HFF-Myc (cell line): Measurements from ENCODE around the gene MEST.
"Not testable (repeated sequence)": the region's sequence is repeated elsewhere in the genome, so short reads cannot be mapped to it uniquely, and the experiment has no call there.

Experiments used
- DNase-seq: peaks from one replicate; pipeline ENCODE4 v3.0.0-alpha.2; 2011; ENCODE audit warnings: low read depth; ENCODE audit errors: extremely low read depth
- H3K4me3 ChIP-seq: replicated peaks from 2 replicates; pipeline ENCODE4 v1.5.1; 2011; ENCODE audit warnings: low read depth, mild to moderate bottlenecking, control low read depth, low read length
- TF ChIP-seq, protein P1 (sequence below): IDR thresholded peaks from 2 replicates; pipeline ENCODE4 v1.5.1; 2012; ENCODE audit warnings: mild to moderate bottlenecking, low read depth, low read length, control low read depth; ENCODE audit errors: missing control alignments

The MEST gene

DNA sequence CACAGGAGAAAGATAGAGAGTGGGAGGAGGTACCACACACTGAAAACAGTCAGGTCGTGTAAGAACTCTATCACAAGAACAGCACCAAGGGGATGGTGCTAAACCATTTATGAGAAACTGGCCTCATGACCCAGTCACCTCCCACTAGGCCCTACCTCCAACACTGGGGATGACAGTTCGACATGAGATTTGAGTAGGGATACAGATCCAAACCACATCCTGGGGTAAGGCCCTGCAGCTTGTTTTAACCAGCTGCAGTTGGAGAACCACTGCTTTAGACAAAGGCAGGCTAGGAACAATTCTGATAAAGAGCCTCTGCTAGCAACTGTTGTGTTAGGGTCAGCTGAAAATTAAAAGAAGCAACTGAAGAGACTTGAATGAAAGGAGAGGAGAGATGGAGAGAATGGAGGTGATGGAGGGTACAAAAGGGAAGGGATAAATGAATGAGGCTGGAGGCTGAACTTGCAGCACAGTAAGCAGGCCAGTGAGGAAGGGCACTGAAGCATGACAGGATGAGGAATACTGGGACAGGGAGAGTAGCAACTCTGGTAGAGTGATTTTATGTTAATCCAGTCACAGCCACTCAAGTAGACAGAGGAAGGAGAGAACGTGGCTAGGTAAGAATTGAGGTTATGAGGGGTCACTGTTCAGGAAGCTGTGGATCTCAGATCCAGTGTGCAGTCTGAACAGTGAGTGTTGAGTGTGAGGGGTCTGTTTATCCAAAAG, 23.6 kb downstream of the MEST start:
- H3K4me3 ChIP-seq = no peak overlapping the region
- DNase-seq = no peak
- TF ChIP-seq, protein P1, sequence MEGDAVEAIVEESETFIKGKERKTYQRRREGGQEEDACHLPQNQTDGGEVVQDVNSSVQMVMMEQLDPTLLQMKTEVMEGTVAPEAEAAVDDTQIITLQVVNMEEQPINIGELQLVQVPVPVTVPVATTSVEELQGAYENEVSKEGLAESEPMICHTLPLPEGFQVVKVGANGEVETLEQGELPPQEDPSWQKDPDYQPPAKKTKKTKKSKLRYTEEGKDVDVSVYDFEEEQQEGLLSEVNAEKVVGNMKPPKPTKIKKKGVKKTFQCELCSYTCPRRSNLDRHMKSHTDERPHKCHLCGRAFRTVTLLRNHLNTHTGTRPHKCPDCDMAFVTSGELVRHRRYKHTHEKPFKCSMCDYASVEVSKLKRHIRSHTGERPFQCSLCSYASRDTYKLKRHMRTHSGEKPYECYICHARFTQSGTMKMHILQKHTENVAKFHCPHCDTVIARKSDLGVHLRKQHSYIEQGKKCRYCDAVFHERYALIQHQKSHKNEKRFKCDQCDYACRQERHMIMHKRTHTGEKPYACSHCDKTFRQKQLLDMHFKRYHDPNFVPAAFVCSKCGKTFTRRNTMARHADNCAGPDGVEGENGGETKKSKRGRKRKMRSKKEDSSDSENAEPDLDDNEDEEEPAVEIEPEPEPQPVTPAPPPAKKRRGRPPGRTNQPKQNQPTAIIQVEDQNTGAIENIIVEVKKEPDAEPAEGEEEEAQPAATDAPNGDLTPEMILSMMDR = no peak

DNA sequence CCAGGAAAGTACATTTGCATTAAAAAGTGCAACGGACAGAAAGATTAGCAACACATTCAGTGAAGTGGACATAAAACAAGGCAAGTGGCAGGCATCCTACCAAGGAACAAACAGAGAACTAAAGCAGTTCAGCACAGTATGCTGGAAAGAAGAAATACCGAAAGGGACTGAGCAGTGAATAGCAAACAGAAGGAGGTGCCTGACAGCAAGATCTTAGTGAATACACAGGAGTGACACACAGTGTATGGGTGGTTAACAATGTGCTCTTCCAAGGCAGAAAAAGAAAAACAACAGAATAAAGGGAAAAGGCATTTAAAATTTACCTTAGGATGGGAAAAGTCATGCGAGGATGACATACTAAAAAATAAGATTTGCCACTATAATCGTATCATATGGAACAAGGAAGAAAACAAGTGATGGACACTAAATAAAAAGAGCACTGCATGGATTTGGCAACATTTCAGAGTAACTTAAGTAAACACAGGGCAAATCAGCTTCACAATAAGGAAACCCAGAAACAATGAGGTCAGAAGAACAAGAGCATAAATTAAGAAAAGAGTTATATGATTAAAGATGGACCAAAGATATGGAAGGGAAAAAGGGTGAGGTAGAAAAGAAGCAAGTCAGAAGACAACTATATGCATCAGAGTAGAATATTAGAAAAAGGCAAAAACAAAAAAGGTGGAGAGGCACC, 29.5 kb downstream of the MEST start:
- H3K4me3 ChIP-seq = no peak overlapping the region
- no peak for DNase-seq
- TF ChIP-seq, protein P1 = no peak

DNA sequence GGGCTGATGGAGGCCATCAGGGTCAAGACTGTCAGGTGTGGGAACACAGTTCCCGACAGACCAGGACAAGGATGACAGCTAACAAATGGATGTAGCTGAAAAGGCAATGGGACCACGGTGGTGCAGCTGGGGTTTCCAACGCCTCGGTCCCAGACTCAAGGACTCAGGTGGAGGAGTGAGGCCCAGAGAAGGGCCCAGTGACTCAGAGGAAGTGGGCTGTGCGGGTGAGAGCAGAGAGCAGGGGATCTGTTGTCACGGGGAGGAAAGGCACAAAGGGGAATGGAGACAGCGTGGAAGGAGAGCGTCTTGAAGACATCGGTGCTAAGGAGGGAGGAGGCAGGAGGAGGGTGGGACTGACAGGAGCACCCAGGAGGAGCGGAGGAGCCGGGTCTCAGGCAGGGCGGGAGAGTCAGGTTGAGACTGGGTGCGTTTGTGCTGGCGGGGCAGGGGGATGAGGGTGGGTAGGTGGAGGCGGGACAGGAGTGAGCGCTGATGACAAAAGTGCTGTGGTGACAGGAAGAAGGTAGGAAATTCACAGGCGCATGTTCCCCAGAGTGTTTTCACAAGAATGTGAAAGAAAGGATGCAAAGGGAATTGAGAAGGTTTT, 31.7 kb downstream of the MEST start:
- H3K4me3 ChIP-seq, DNase-seq: not testable (repeated sequence)

DNA sequence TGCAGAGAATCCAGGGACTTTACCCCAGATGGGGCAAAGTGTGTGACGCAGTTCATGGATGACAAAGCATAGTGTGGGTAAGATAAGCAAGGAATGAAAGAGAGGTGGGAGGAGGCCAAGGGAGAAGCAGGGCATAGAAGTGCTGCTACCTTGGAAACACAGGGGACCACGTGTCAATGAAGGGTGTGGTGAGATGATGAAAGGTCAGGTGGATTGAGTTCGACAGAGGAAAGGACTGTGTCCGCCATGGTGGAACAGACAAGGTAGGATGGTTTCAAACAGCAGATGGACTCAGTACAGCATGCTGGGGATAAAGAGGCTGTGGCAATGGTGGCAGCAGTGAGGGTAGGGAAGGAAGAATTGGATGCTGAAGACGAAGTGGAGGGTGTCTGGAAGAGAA, 32.7 kb downstream of the MEST start:
- H3K4me3 ChIP-seq = no peak overlapping the region
- DNase-seq = no peak
- TF ChIP-seq, protein P1 = no peak

DNA sequence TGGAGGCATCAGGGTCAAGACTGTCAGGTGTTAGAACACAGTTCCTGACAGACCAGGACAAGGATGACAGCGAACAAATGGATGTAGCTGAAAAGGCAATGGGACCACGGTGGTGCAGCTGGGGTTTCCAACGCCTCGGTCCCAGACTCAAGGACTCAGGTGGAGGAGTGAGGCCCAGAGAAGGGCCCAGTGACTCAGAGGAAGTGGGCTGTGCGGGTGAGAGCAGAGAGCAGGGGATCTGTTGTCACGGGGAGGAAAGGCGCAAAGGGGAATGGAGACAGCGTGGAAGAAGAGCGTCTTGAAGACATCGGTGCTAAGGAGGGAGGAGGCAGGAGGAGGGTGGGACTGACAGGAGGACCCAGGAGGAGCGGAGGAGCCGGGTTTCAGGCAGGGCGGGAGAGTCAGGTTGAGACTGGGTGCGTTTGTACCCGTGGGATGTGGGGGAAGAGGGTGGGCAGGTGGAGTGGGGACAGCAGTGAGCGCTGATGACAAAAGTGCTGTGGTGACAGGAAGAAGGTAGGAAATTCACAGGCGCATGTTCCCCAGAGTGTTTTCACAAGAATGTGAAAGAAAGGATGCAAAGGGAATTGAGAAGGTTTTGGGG, 36.0 kb downstream of the MEST start:
- not testable (repeated sequence) for H3K4me3 ChIP-seq, DNase-seq

DNA sequence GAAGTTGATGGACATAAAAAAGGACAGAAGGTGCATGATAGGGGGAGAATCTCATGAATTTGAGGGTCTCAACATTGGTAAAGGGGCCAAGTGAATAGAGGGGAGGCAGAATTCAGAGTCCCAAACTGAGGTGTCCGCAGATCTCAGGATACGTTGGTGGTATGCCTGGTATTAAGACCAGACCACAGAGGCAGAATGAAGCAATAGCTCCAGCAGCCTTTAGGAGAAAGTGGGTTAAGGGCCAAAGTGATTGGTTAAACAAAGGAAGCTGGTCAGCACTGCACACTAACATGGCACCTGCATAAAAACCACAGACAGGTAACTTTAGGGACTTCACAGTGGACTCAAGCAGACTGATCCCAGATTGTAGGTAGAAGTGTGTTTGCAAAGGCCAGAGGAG, 37.5 kb downstream of the MEST start:
- TF ChIP-seq, protein P1 = no peak
- DNase-seq = no peak
- no peak overlapping the region for H3K4me3 ChIP-seq

DNA sequence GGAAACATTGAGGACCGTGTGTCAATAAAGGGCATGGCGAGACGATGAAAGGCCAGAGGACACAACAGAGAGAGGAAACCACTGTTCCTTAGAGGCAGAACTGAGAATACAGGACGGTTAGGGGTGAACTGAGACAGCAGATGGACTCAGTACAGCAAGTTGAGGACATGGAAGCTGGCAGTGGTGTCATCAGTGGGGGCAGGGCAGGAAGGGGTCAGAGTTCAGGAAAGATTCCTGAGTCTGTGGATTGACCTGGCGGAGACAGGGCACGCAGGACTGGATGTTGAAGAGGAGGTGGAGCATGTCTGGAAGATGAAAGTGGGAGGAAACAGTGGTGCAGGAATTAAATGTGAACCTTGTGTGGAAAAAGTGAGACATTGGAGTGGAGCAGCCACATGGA, 46.0 kb downstream of the MEST start:
- H3K4me3 ChIP-seq, DNase-seq: not testable (repeated sequence)

DNA sequence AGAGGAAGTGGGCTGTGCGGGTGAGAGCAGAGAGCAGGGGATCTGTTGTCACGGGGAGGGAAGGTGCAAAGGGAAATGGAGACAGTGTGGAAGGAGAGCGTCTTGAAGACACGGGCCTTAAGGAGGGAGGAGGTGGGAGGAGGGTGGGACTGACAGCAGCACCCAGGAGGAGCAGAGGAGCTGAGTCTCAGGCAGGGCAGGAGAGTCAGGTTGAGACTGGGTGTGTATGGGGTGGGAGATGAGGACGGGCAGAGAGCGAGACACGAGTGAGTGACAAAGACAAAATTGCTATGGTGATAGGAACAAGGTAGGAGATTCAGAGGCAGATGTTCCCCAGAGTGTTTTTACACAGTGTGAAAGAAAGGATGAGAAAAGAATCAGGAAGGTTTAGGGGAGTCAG, 49.4 kb downstream of the MEST start:
- DNase-seq, H3K4me3 ChIP-seq: not testable (repeated sequence)

DNA sequence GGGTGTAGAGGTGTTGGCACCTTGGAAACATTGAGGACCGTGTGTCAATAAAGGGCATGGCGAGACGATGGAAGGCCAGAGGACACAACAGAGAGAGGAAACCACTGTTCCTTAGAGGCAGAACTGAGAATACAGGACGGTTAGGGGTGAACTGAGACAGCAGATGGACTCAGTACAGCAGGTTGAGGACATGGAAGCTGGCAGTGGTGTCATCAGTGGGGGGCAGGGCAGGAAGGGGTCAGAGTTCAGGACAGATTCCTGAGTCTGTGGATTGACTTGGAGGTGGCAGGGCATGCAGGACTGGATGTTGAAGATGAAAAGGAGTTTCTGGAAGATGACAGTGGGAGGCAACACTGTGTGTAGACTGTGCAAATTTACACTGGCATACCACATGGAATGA, 50.4 kb downstream of the MEST start:
- H3K4me3 ChIP-seq, DNase-seq: not testable (repeated sequence)
